Naive thymus-derived CD4-positive, alpha-beta T cell (primary cell): Measurements from ENCODE around the gene HEATR1. TPM values are rescaled to one million over a fixed set of nuclear protein-coding genes. Genes with fewer than 3 reads are reported as not detected.

Source experiments
- ATAC-seq: fragments of 150-1000 bp; cut with Tn5 transposase; 2 replicates; pipeline ENCODE4 v1.10.0; 2021; ENCODE audit warnings: mild to moderate bottlenecking, moderate library complexity
- CTCF ChIA-PET: fragments of 350-600 bp; sonication (Branson Sonifier 250); formaldehyde crosslinking; loops from one replicate; lab custom pipeline; 2021; ENCODE audit warnings: antibody characterized with exemption; lab: Charles Lee
- POLR2A ChIA-PET: fragments of 350-600 bp; sonication (Branson Sonifier 250); formaldehyde crosslinking; loops from one replicate; lab custom pipeline; 2021; ENCODE audit warnings: antibody characterized with exemption, inconsistent platforms; lab: Charles Lee
- DNase-seq, 9 donors: peaks; one replicate each; pipeline versions ENCODE4 v3.0.0 to v3.0.0-alpha.2; 2020 to 2022; ENCODE audit warnings: mixed read lengths in 1 of 9
- H3K27ac ChIP-seq: one replicate; pipeline ENCODE4 v1.7.0; 2013; ENCODE audit warnings: mild to moderate bottlenecking, low read depth, low read length, moderate library complexity
- H3K27me3 ChIP-seq, 2 donors: one replicate each; pipeline ENCODE4 v1.7.0; 2013; ENCODE audit warnings: low read length in 2 of 2, mild to moderate bottlenecking in 2 of 2, moderate library complexity in 2 of 2; ENCODE audit not compliant: control insufficient read depth in 2 of 2, insufficient read depth in 2 of 2
- H3K36me3 ChIP-seq, 3 experiments: 1 replicate in 2 of 3; 2 replicates in 1 of 3; pipeline ENCODE4 v1.7.0; 2013; ENCODE audit warnings: low read length in 3 of 3, mild to moderate bottlenecking in 3 of 3, moderate library complexity in 1 of 3; ENCODE audit not compliant: insufficient read depth in 3 of 3, control insufficient read depth in 2 of 3
- H3K4me1 ChIP-seq, 2 donors: one replicate each; pipeline ENCODE4 v1.7.0; 2013; ENCODE audit warnings: low read length in 2 of 2, mild to moderate bottlenecking in 2 of 2, moderate library complexity in 1 of 2; ENCODE audit not compliant: control insufficient read depth in 2 of 2, insufficient read depth in 2 of 2
- H3K4me3 ChIP-seq: 2 replicates; pipeline ENCODE4 v1.7.0; 2013; ENCODE audit warnings: mild to moderate bottlenecking, low read length
- H3K9me3 ChIP-seq, 3 experiments: 1 replicate in 2 of 3; 2 replicates in 1 of 3; pipeline ENCODE4 v1.7.0; 2013; ENCODE audit warnings: low read length in 3 of 3; ENCODE audit not compliant: control insufficient read depth in 2 of 3
- H3K27ac Mint-ChIP-seq, 9 donors: one replicate each; pipeline ENCODE4 v1.8.0; 2020 to 2022; ENCODE audit warnings: mixed read lengths in 9 of 9, mild to moderate bottlenecking in 8 of 9, moderate library complexity in 5 of 9, inconsistent platforms in 2 of 9
- H3K27me3 Mint-ChIP-seq, 5 donors: one replicate each; pipeline ENCODE4 v1.8.0; 2021 to 2022; ENCODE audit warnings: mixed read lengths in 5 of 5, mild to moderate bottlenecking in 1 of 5
- H3K36me3 Mint-ChIP-seq, 5 donors: one replicate each; pipeline ENCODE4 v1.8.0; 2020 to 2022; ENCODE audit warnings: mixed read lengths in 5 of 5, mild to moderate bottlenecking in 3 of 5, inconsistent platforms in 1 of 5
- H3K4me1 Mint-ChIP-seq, 7 donors: one replicate each; pipeline ENCODE4 v1.8.0; 2020 to 2022; ENCODE audit warnings: mixed read lengths in 7 of 7, mild to moderate bottlenecking in 3 of 7, inconsistent platforms in 1 of 7
- H3K4me3 Mint-ChIP-seq, 10 donors: one replicate each; pipeline ENCODE4 v1.8.0; 2020 to 2022; ENCODE audit warnings: mild to moderate bottlenecking in 10 of 10, mixed read lengths in 10 of 10, moderate library complexity in 6 of 10, inconsistent platforms in 2 of 10
- H3K9me3 Mint-ChIP-seq, 11 donors: one replicate each; pipeline ENCODE4 v1.8.0; 2020 to 2022; ENCODE audit warnings: mixed read lengths in 11 of 11, mild to moderate bottlenecking in 4 of 11, inconsistent platforms in 1 of 11, moderate library complexity in 1 of 11
- intact Hi-C, 2 donors: fragments of 100-400 bp; cut with micrococcal nuclease; formaldehyde crosslinking; loops; one replicate each; pipeline ENCODE4 v1.15.1; 2023
- polyA plus RNA-seq, 2 donors: library from polyadenylated mRNA; unstranded; fragments of 300-500 nt; fragmentation: Illumina TruSeq; gene quantifications; one replicate each; pipeline ENCODE4 v1.2.3, GENCODE V29; 2021
- total RNA-seq, 6 experiments: library from RNA in 5 of 6; stranded (reverse) in 5 of 6; gene quantifications; 1 replicate in 5 of 6; 2 replicates in 1 of 6; pipeline ENCODE4 v1.2.3 and lab custom pipeline; 2021 to 2026

The HEATR1 gene
- total and polyA plus RNA-seq, 7 experiments from 2014 or later: 14.2 to 58.7 (median 41.5) TPM

DNA sequence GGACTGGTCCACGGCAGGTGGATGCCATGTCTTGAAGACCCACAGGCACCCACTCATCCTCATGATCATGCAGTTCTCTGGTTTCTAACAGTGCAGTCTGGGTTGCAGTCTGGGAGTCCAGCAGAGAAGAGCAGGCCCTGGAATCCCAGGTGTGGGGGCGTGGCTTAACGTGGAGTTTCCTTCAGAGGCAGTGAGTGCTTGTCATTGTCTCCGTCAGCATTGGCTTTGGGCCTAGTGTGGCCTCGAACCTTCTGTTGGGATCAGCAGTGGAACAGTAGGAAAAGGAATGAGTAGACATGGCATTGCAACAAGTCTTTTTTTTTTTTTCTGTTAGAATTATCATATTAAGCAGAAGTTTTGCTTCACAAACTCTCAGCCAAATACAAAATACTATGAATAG is 67.8 kb downstream of the HEATR1 start:
- intact Hi-C loops: no loop called here
- ChIA-PET POLR2A (interaction anchor here (0.7 kb wide), 1 partner anchor 12 kb away, joined by 5 read pairs; no protein-coding TSS in a partner anchor), CTCF (no interaction called here)
- H3K9me3 ChIP-seq: no peaks in the 10 kb centered on the region
- no peaks in the 10 kb centered on the region for H3K27me3 Mint-ChIP-seq
- no peak overlapping the region for H3K4me3 ChIP-seq
- no peaks in the 10 kb centered on the region for H3K9me3 Mint-ChIP-seq
- peaks cover 19 to 34% (median 32%) of the 10 kb centered on the region in 7 donors for H3K4me1 Mint-ChIP-seq
- ATAC-seq (no peak), DNase-seq (no peak)
- peaks cover 4 to 7% of the 10 kb centered on the region in 2 donors for H3K4me1 ChIP-seq
- H3K36me3 ChIP-seq: peaks cover 24 to 68% (median 28%) of the 10 kb centered on the region in 3 experiments
- H3K27me3 ChIP-seq: no peaks in the 10 kb centered on the region
- no peak overlapping the region for H3K27ac ChIP-seq
- H3K36me3 Mint-ChIP-seq: peaks cover 0 to 42% (median 20%) of the 10 kb centered on the region in 5 donors
- no peak overlapping the region for H3K4me3 Mint-ChIP-seq
- peak overlapping the region in 4 of 9 donors; percentile 25 to 74 (median 27) for H3K27ac Mint-ChIP-seq

DNA sequence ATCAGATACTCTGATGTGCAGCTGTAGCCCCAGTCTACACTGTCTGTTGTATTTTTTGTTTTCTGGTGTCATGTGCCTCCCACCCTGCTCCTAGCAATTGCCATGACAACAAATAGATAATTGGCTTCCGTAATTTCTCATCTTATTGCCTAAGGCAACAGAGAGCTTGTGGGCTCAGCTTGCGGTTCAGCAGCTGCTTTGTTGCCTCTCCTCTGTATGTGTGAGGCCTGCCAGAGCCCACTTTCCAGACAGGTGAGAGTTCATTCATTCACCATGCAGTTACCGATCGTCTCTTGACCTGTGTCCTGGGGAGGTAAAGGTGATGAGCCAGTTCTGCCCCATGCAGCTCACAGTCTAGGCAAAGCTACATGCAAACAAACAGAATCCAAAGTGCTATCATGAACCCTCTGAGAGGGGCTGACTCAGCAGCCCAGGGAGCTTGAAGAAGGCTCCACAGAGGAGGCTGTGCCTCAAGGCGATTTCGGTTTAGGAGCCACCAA is 68.6 kb downstream of the HEATR1 start:
- Mint-ChIP-seq H3K27me3 (no peaks in the 10 kb centered on the region), H3K4me1 (peaks cover 20 to 40% (median 36%) of the 10 kb centered on the region in 7 donors), H3K4me3 (no peak overlapping the region), H3K9me3 (no peaks in the 10 kb centered on the region), H3K27ac (peak overlapping the region in 5 of 9 donors; percentile 14 to 80 (median 45)), H3K36me3 (peaks cover 0 to 39% (median 21%) of the 10 kb centered on the region in 5 donors)
- peaks cover 19 to 63% (median 24%) of the 10 kb centered on the region in 3 experiments for H3K36me3 ChIP-seq
- no peaks in the 10 kb centered on the region for H3K9me3 ChIP-seq
- CTCF ChIA-PET: interaction anchor here (0.6 kb wide), 1 partner anchor 728 kb away, joined by 3 read pairs; no protein-coding TSS in a partner anchor
- DNase-seq (no peak), ATAC-seq (peak; percentile 64)
- no peak overlapping the region for H3K27ac ChIP-seq
- POLR2A ChIA-PET: interaction anchor here (0.7 kb wide), 1 partner anchor 11 kb away, joined by 5 read pairs; no protein-coding TSS in a partner anchor
- intact Hi-C loops: no loop called here
- H3K27me3 ChIP-seq: no peaks in the 10 kb centered on the region
- peaks cover 4 to 7% of the 10 kb centered on the region in 2 donors for H3K4me1 ChIP-seq
- no peak overlapping the region for H3K4me3 ChIP-seq

DNA sequence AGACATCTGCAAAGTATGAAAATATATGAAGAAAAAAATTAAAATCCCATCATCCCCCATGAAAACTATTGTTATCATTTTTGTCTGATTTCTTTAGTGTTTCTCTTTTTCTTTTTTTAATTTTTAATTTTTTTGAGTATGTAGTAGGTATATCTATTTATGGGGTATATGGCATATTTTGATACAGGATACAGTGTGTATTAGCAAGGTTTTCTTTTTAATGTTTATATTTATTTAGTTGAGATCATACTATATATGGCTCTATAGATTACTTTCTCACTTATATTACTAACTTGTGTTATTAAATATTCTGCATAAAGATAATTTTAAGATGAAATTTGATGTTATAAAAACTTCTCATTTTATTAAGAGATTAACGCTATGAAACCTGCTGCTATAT is 69.1 kb downstream of the HEATR1 start:
- Histone ChIP-seq H3K9me3 (no peaks in the 10 kb centered on the region), H3K27me3 (no peaks in the 10 kb centered on the region), H3K4me1 (peaks cover 4 to 7% of the 10 kb centered on the region in 2 donors), H3K36me3 (peaks cover 17 to 63% (median 18%) of the 10 kb centered on the region in 3 experiments), H3K4me3 (no peak overlapping the region), H3K27ac (no peak overlapping the region)
- Mint-ChIP-seq H3K9me3 (no peaks in the 10 kb centered on the region), H3K4me3 (no peak overlapping the region), H3K27me3 (no peaks in the 10 kb centered on the region), H3K4me1 (peaks cover 25 to 45% (median 41%) of the 10 kb centered on the region in 7 donors), H3K36me3 (peaks cover 4 to 41% (median 18%) of the 10 kb centered on the region in 5 donors), H3K27ac (peak overlapping the region in 2 of 9 donors; percentile 45 to 80)
- ChIA-PET POLR2A (interaction anchor here (1.4 kb wide), 1 partner anchor 8 kb away, joined by 3 read pairs; no protein-coding TSS in a partner anchor), CTCF (interaction anchor here (0.6 kb wide), 1 partner anchor 727 kb away, joined by 3 read pairs; no protein-coding TSS in a partner anchor)
- no peak for ATAC-seq
- DNase-seq: no peak
- intact Hi-C loops: no loop called here

DNA sequence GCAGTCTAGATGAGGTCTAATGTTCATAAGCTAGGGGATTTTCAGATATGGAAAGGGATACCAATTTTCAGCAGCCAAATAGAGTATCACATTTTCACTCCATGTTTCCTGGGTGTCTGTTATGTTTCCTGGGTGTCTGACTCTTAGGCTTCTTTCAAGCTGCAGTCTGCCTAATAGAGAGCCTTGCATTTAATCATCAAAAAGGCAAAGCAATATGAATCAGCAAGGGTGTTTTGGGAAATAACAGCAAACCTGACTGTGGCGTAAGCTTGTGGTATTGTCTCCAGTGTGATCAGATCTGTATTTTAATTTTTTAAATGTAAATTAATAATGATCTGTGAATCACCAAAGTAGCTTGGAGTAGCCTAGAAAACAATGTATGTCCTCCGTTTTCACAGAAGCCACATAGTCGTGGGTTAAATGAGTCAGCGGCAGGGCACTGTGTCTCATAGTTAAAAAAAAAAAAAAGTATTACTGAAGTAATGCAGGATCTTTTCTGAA is 70.1 kb downstream of the HEATR1 start:
- H3K9me3 ChIP-seq: no peaks in the 10 kb centered on the region
- Mint-ChIP-seq H3K9me3 (no peaks in the 10 kb centered on the region), H3K4me1 (peaks cover 26 to 47% (median 45%) of the 10 kb centered on the region in 7 donors), H3K27me3 (no peaks in the 10 kb centered on the region), H3K36me3 (peaks cover 5 to 40% (median 18%) of the 10 kb centered on the region in 5 donors), H3K27ac (peak overlapping the region in 7 of 9 donors; percentile 16 to 85 (median 68)), H3K4me3 (peak overlapping the region in 3 of 10 donors; percentile 45 to 50 (median 47))
- no peak for DNase-seq
- no peak overlapping the region for H3K4me3 ChIP-seq
- H3K27ac ChIP-seq: no peak overlapping the region
- ATAC-seq: peak; percentile 23
- intact Hi-C loops: loop anchor here in 1 of 2 donors (1.0 kb wide), 1 partner anchor 10 kb away; no protein-coding TSS in a partner anchor
- peaks cover 4 to 7% of the 10 kb centered on the region in 2 donors for H3K4me1 ChIP-seq
- peaks cover 14 to 55% (median 15%) of the 10 kb centered on the region in 3 experiments for H3K36me3 ChIP-seq
- ChIA-PET CTCF (interaction anchor here (0.6 kb wide), 1 partner anchor 82 kb away, joined by 3 read pairs; no protein-coding TSS in a partner anchor), POLR2A (interaction anchor here (1.4 kb wide), 1 partner anchor 7 kb away, joined by 3 read pairs; no protein-coding TSS in a partner anchor)
- H3K27me3 ChIP-seq: no peaks in the 10 kb centered on the region

DNA sequence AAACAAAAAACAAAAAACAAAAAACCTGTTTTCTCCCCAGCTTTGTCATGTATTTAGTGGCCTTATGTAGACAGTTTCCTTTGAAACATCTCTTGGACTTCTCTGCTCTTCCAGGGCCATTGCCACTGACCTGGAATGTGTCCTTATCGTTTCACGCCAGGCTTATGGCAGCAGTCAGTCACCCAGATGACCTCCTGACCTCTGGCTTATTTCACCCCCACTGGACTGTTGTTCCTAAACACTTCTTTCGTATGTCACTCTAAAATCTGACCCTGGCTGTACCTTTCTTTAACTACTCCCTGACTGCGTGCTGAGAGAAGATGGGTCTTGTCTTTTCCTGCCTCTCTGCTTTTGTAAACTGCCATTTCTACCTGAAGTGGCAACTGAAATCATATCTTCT is 71.5 kb downstream of the HEATR1 start:
- Mint-ChIP-seq H3K9me3 (no peaks in the 10 kb centered on the region), H3K4me1 (peaks cover 32 to 53% (median 47%) of the 10 kb centered on the region in 7 donors)
- peaks cover 8 to 41% (median 9%) of the 10 kb centered on the region in 3 experiments for H3K36me3 ChIP-seq

DNA sequence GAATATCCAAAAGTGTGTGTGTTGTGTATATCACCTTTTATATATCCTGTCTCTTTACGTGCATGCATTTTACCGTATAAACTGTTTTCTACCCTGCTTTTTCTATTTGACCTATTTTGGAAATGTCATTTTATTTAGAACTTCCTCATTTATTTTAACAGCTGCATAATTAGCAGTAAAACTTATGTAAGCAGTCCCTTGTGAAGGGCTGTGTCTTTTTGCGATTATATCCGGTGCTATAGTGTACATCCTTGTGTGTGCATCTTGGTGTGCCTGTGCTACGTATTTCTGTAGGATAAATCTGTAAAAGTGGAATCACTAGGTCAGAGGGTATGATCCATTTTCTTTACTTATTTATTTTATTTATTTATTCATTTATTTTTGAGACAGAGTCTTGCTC is 73.4 kb downstream of the HEATR1 start:
- Mint-ChIP-seq H3K27ac (peak overlapping the region in 2 of 9 donors; percentile 36 to 48), H3K9me3 (no peaks in the 10 kb centered on the region), H3K4me3 (no peak overlapping the region), H3K27me3 (no peaks in the 10 kb centered on the region), H3K36me3 (peaks cover 5 to 45% (median 28%) of the 10 kb centered on the region in 5 donors), H3K4me1 (peaks cover 30 to 61% (median 55%) of the 10 kb centered on the region in 7 donors)
- peaks cover 4 to 7% of the 10 kb centered on the region in 2 donors for H3K4me1 ChIP-seq
- H3K9me3 ChIP-seq: no peaks in the 10 kb centered on the region
- H3K36me3 ChIP-seq: peaks cover 4 to 42% (median 8%) of the 10 kb centered on the region in 3 experiments
- ChIA-PET POLR2A (no interaction called here), CTCF (no interaction called here)
- ATAC-seq (no peak), DNase-seq (no peak)
- no peak overlapping the region for H3K27ac ChIP-seq
- no peaks in the 10 kb centered on the region for H3K27me3 ChIP-seq
- intact Hi-C loops: no loop called here
- H3K4me3 ChIP-seq: no peak overlapping the region

More for the DNA sequence above, 71.5 kb downstream of the HEATR1 start:
- no peaks in the 10 kb centered on the region for H3K27me3 ChIP-seq
- no peak overlapping the region for H3K27ac ChIP-seq
- Mint-ChIP-seq H3K36me3 (peaks cover 5 to 34% (median 18%) of the 10 kb centered on the region in 5 donors), H3K27me3 (no peaks in the 10 kb centered on the region), H3K27ac (peak overlapping the region in 7 of 9 donors; percentile 3 to 80 (median 66)), H3K4me3 (peak overlapping the region in 1 of 10 donors; percentile 9)
- POLR2A ChIA-PET: no interaction called here
- ATAC-seq (no peak), DNase-seq (no peak)
- H3K4me3 ChIP-seq: no peak overlapping the region
- H3K4me1 ChIP-seq: peaks cover 4 to 7% of the 10 kb centered on the region in 2 donors
- H3K9me3 ChIP-seq: no peaks in the 10 kb centered on the region
- intact Hi-C loops: no loop called here
- CTCF ChIA-PET: no interaction called here
